Amniotic epithelial cell (primary cell): ENCODE data around the gene OAS1.

Source experiments
- DNase-seq: peaks from one replicate; pipeline ENCODE4 v3.0.0-alpha.2; 2010; ENCODE audit warnings: low read depth

OAS1 gene

GRCh38 chr12:112906712-112907414, at the start of gene OAS1:
OAS1 (plus strand) TSS chr12:112906962; CDS start chr12:112907040, 78 bp downstream.
- DNase-seq, result peak; percentile 7

GRCh38 chr12:112859291-112859690, 47.5 kb upstream of the OAS1 start:
- no peak for DNase-seq

GRCh38 chr12:112860181-112860580, 46.6 kb upstream of the OAS1 start:
- DNase-seq, result no peak

GRCh38 chr12:112861284-112861683, 45.5 kb upstream of the OAS1 start:
- DNase-seq, result no peak

GRCh38 chr12:112862636-112863290, 44.0 kb upstream of the OAS1 start:
- no peak for DNase-seq

GRCh38 chr12:112868459-112869041, 38.2 kb upstream of the OAS1 start:
- no peak for DNase-seq

- DNase-seq, result no peak
These were observed 37.7 kb upstream of the OAS1 start for GRCh38 chr12:112869091-112869490.

- DNase-seq, result no peak
These were observed 37.0 kb upstream of the OAS1 start for GRCh38 chr12:112869778-112870177.

GRCh38 chr12:112870267-112870980, 36.3 kb upstream of the OAS1 start:
- no peak for DNase-seq

- DNase-seq, result no peak
These were observed 31.2 kb upstream of the OAS1 start for GRCh38 chr12:112875608-112876007.

GRCh38 chr12:112876506-112876905, 30.3 kb upstream of the OAS1 start:
- no peak for DNase-seq

- DNase-seq, result no peak
These were observed 29.8 kb upstream of the OAS1 start for GRCh38 chr12:112877006-112877405.

- no peak for DNase-seq
These were observed 28.3 kb upstream of the OAS1 start for GRCh38 chr12:112878488-112878887.

- no peak for DNase-seq
These were observed 27.5 kb upstream of the OAS1 start for GRCh38 chr12:112879191-112879705.

- no peak for DNase-seq
These were observed 25.2 kb upstream of the OAS1 start for GRCh38 chr12:112881602-112882001.

- no peak for DNase-seq
These were observed 21.5 kb upstream of the OAS1 start for GRCh38 chr12:112885236-112885635.

- no peak for DNase-seq
These were observed 19.2 kb upstream of the OAS1 start for GRCh38 chr12:112887550-112887949.

GRCh38 chr12:112891093-112892024, 15.4 kb upstream of the OAS1 start:
- no peak for DNase-seq

GRCh38 chr12:112892856-112893255, 13.9 kb upstream of the OAS1 start:
- DNase-seq, result no peak

- no peak for DNase-seq
These were observed 12.6 kb upstream of the OAS1 start for GRCh38 chr12:112894128-112894527.

GRCh38 chr12:112898380-112898779, 8.4 kb upstream of the OAS1 start:
- DNase-seq, result no peak
